OCI-LY1 (cell line): Measurements from ENCODE around the gene RILPL2.

ENCODE experiments used
- CTCF ChIP-seq: fragments of 200-600 bp; sonication (generic), shearing (Covaris generic); IDR thresholded peaks from 2 replicates; pipeline ENCODE4 v1.5.1; 2017; ENCODE audit warnings: mild to moderate bottlenecking, antibody characterized with exemption, low read length, moderate library complexity, mixed read lengths
- EZH2 ChIP-seq: fragments of 200-600 bp; sonication (generic), shearing (Covaris generic); IDR thresholded peaks from 2 replicates; pipeline ENCODE4 v1.8.0; 2017; ENCODE audit warnings: borderline replicate concordance, mixed run types, mild to moderate bottlenecking, antibody characterized with exemption, low read length, moderate library complexity, mixed read lengths

DNA sequence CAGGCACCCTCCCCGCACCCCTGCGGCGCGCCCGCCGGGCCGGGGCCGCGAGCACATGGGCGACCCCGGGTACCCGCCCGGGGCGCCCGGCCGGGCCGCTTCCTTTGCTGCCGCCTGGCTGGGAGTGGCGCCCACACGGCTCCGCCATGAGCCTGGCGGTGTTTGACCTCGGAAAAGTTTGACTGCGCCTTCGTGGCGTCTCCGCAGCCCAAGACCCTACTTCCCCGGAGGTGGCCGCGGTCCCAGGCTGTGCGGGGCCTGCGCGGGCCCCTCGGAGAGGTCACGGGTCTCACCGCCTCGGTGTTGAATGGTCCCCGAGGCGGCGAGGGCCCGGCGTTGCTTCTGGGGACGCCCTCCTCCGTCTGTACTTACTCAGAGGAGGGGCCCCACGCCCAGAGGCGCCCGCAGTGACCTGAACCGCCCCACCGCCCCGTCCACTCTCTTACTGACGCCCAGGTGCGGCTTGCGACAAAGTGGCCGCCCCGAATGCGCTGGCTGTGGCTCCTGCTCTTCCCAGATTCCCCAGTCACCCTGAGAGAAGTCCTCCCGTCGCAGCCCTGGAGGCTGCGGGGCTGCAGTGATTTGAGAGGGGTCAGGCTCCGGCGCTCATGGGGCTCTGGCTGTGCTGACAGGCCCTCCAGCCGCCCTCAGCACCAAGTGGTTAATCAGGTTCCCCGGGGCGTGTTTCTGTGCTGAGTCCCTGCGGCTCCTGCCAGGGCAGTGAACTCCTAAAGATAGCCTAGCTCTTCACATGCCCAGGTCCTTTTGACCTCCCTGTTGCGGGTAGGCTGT lies 46.7 kb downstream of the RILPL2 start:
- TF ChIP-seq CTCF, result no peak
- TF ChIP-seq EZH2, result no peak
